GM19239 (cell line): Measurements from ENCODE around the gene CFAP157.
A peak's percentile ranks its signal among the peaks of the same experiment; 100 is the strongest.

Source experiments
- DNase-seq: peaks from one replicate; pipeline ENCODE4 v3.0.0; 2011; ENCODE audit warnings: low spot score; ENCODE audit not compliant: insufficient read length
- FAIRE-seq: peaks from 2 replicates; lab custom pipeline; 2011; peaks lifted over from hg19 to GRCh38; lab: Jason Lieb, UNC

The CFAP157 gene

GRCh38 chr9:127714020-127714750, 7.4 kb downstream of the CFAP157 start:
- DNase-seq = no peak
- no peak for FAIRE-seq

GRCh38 chr9:127714951-127715469, 8.2 kb downstream of the CFAP157 start:
- no peak for FAIRE-seq
- DNase-seq = no peak

- DNase-seq (peak; percentile 98), FAIRE-seq (peak; percentile 98)
These were observed 8.9 kb downstream of the CFAP157 start, which contains the start of the genes PTRH1 and TTC16 for GRCh38 chr9:127715470-127716337. Gene PTRH1 (minus strand): TSS chr9:127715663. CDS start chr9:127715639, 24 bp downstream. Gene TTC16 (plus strand): TSS chr9:127716079. CDS start chr9:127716146, 67 bp downstream.

- DNase-seq (no peak), FAIRE-seq (no peak)
These were observed 9.6 kb downstream of the CFAP157 start for GRCh38 chr9:127716412-127716811.

GRCh38 chr9:127717766-127718165, 11.0 kb downstream of the CFAP157 start:
- FAIRE-seq (no peak), DNase-seq (no peak)

GRCh38 chr9:127720031-127720864, 13.5 kb downstream of the CFAP157 start:
- no peak for FAIRE-seq
- no peak for DNase-seq

- no peak for DNase-seq
- FAIRE-seq = no peak
These were observed 14.1 kb downstream of the CFAP157 start for GRCh38 chr9:127720865-127721227.

- FAIRE-seq (no peak), DNase-seq (no peak)
These were observed 14.6 kb downstream of the CFAP157 start for GRCh38 chr9:127721391-127721821.

GRCh38 chr9:127722055-127722745, 15.4 kb downstream of the CFAP157 start:
- DNase-seq (no peak), FAIRE-seq (no peak)

GRCh38 chr9:127723013-127723412, 16.2 kb downstream of the CFAP157 start:
- FAIRE-seq = no peak
- DNase-seq = no peak

- no peak for DNase-seq
- FAIRE-seq = no peak
These were observed 16.7 kb downstream of the CFAP157 start for GRCh38 chr9:127723444-127723843.

- DNase-seq = no peak
- FAIRE-seq = no peak
These were observed 17.2 kb downstream of the CFAP157 start for GRCh38 chr9:127724012-127724411.

GRCh38 chr9:127726871-127727270, 20.1 kb downstream of the CFAP157 start:
- no peak for FAIRE-seq

GRCh38 chr9:127728808-127729207, 22.0 kb downstream of the CFAP157 start:
- FAIRE-seq = no peak
- DNase-seq = no peak

More at GRCh38 chr9:127726871-127727270, 20.1 kb downstream of the CFAP157 start:
- no peak for DNase-seq

- DNase-seq (no peak), FAIRE-seq (no peak)
These were observed 22.9 kb downstream of the CFAP157 start for GRCh38 chr9:127729522-127730256.

GRCh38 chr9:127730262-127730661, 23.5 kb downstream of the CFAP157 start:
- FAIRE-seq (no peak), DNase-seq (no peak)

GRCh38 chr9:127730799-127731410, 24.1 kb downstream of the CFAP157 start:
- no peak for FAIRE-seq
- DNase-seq = no peak

- FAIRE-seq (no peak), DNase-seq (no peak)
These were observed 25.1 kb downstream of the CFAP157 start for GRCh38 chr9:127731938-127732337.
